Right lobe of liver (tissue), 6 donors: ENCODE results near the gene CCNI2. TPM values are rescaled to one million over a fixed set of nuclear protein-coding genes. Genes with fewer than 3 reads are reported as not detected.

ENCODE experiments used
- ATAC-seq, 4 donors: fragments of 200-7000 bp; cut with Tn5 transposase; one replicate each; pipeline ENCODE4 v1.9.1; 2020; ENCODE audit warnings: mild to moderate bottlenecking in 4 of 4, moderate library complexity in 4 of 4
- DNase-seq, 3 donors: peaks; one replicate each; pipeline ENCODE4 v3.0.0-alpha.2; 2020
- H3K27ac ChIP-seq, 3 donors: fragments of 200-600 bp; one replicate each; pipeline ENCODE4 v1.8.0; 2022
- H3K27me3 ChIP-seq, 2 donors: fragments of 200-600 bp; one replicate each; pipeline ENCODE4 v1.8.0; 2022
- H3K36me3 ChIP-seq, 4 donors: fragments of 200-600 bp; sonication (generic) in 1 of 4; one replicate each; pipeline versions ENCODE4 v1.5.1 to v1.8.0; 2017 to 2022; ENCODE audit warnings: control low read depth in 1 of 4
- H3K4me1 ChIP-seq, 4 donors: fragments of 200-600 bp; sonication (generic) in 1 of 4; one replicate each; pipeline versions ENCODE4 v1.5.1 to v1.8.0; 2017 to 2022; ENCODE audit warnings: control low read depth in 1 of 4
- H3K4me3 ChIP-seq, 3 donors: fragments of 200-600 bp; one replicate each; pipeline ENCODE4 v1.8.0; 2022
- H3K9me3 ChIP-seq, 4 donors: fragments of 200-600 bp; sonication (generic) in 1 of 4; one replicate each; pipeline versions ENCODE4 v1.5.1 to v1.8.0; 2017 to 2022; ENCODE audit warnings: control low read depth in 1 of 4
- POLR2A ChIP-seq: fragments of 450-650 bp; IDR thresholded peaks from one replicate; pipeline ENCODE4 v1.6.1; 2017; ENCODE audit warnings: antibody characterized with exemption, mild to moderate bottlenecking
- WGBS: methylation state at CpG from one replicate; pipeline ENCODE4 v1.1.6; 2018; ENCODE audit warnings: low coverage, low lambda C conversion rate; ENCODE audit not compliant: insufficient coverage; ENCODE audit errors: missing lambda C conversion rate; 5-methylcytosine and 5-hydroxymethylcytosine counted together
- intact Hi-C, 2 donors: fragments of 100-400 bp; cut with DNase I; formaldehyde crosslinking; loops; one replicate each; pipeline versions ENCODE4 v1.11.2 to v1.14.1; 2022
- total RNA-seq, 6 experiments: library from RNA; depleted of rRNA in 2 of 6; stranded (reverse); fragments of >200 nt in 2 of 6; fragmentation: NEBNext Ultra II Directional in 3 of 6; extraction: Animal tissue kit (Norgen Biotek cat#: 25700) in 3 of 6; gene quantifications; one replicate each; pipeline versions ENCODE4 v1.1.0 to v1.2.4, GENCODE V29; 2016 to 2023
- TF ChIP-seq, protein P1 (sequence below), 4 donors: fragments of 200-600 bp in 3 of 4; fragments of 450-650 bp in 1 of 4; IDR thresholded peaks; one replicate each; pipeline versions ENCODE4 v1.5.1 to v1.8.0; 2016 to 2022; ENCODE audit warnings: antibody characterized with exemption in 4 of 4, mild to moderate bottlenecking in 2 of 4
- donor health status: DM: no; HTN: yes; CAD: no.
- donor health status: DM: no; HTN: no; CAD: no.
- donor health status: DM: no; HTN: no; CAD: no.
- donor health status: DM: no; HTN: yes; CAD: no.
- donor health status: DM: no; HTN: yes; CAD: no.

The CCNI2 gene
- total RNA-seq, 6 experiments from 2014 or later, result 0.11 TPM; not detected in 5

DNA sequence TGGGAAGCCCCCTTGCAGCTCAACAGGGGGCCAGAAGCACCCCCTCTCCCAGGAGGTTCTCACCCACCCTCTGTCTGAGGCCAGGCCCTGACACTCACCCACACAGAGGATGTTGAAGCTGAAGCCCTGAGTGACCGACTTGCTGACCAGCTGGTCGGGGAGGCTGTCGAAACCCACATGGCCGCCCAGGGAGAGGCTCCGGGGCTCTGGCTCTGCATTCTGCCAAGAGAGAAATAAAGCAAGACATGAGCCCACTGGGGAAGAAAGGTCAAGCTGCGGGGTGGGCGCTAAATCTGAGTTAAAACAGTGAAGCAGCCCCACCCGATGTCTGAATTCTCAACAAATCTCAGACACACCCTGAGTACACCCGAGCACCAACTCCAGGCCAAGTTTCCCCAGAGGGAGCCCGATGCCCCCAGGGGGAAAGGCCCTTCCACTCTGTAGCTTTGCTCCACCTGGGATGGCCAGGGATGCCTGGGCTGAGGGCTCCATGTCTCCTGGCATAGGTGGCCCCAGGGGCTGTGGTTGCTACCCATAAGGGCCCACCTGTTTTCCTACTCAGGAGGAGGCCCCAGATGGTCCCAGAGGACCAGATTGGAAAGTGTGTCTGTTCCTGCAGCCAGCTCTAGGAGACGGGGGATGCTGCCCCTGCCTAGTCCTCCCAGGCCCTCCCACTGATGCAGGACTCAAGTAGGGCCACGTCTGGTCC is 18.2 kb downstream of the CCNI2 start:
- ATAC-seq (no peak), DNase-seq (no peak)
- no peaks in the 10 kb centered on the region for H3K27me3 ChIP-seq
- 81% methylated on average over 4 of the region's 12 CpGs for WGBS
- no peak overlapping the region for H3K4me3 ChIP-seq
- no peak overlapping the region for H3K27ac ChIP-seq
- peaks cover 0 to 8% (median 3%) of the 10 kb centered on the region in 4 donors for H3K36me3 ChIP-seq
- H3K4me1 ChIP-seq, result no peaks in the 10 kb centered on the region
- no peaks in the 10 kb centered on the region for H3K9me3 ChIP-seq
- intact Hi-C loops, result no loop called here
- TF ChIP-seq, protein P1, sequence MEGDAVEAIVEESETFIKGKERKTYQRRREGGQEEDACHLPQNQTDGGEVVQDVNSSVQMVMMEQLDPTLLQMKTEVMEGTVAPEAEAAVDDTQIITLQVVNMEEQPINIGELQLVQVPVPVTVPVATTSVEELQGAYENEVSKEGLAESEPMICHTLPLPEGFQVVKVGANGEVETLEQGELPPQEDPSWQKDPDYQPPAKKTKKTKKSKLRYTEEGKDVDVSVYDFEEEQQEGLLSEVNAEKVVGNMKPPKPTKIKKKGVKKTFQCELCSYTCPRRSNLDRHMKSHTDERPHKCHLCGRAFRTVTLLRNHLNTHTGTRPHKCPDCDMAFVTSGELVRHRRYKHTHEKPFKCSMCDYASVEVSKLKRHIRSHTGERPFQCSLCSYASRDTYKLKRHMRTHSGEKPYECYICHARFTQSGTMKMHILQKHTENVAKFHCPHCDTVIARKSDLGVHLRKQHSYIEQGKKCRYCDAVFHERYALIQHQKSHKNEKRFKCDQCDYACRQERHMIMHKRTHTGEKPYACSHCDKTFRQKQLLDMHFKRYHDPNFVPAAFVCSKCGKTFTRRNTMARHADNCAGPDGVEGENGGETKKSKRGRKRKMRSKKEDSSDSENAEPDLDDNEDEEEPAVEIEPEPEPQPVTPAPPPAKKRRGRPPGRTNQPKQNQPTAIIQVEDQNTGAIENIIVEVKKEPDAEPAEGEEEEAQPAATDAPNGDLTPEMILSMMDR (IDR thresholded peaks at IDR 0.05), result no peak
- no peak for TF ChIP-seq POLR2A

DNA sequence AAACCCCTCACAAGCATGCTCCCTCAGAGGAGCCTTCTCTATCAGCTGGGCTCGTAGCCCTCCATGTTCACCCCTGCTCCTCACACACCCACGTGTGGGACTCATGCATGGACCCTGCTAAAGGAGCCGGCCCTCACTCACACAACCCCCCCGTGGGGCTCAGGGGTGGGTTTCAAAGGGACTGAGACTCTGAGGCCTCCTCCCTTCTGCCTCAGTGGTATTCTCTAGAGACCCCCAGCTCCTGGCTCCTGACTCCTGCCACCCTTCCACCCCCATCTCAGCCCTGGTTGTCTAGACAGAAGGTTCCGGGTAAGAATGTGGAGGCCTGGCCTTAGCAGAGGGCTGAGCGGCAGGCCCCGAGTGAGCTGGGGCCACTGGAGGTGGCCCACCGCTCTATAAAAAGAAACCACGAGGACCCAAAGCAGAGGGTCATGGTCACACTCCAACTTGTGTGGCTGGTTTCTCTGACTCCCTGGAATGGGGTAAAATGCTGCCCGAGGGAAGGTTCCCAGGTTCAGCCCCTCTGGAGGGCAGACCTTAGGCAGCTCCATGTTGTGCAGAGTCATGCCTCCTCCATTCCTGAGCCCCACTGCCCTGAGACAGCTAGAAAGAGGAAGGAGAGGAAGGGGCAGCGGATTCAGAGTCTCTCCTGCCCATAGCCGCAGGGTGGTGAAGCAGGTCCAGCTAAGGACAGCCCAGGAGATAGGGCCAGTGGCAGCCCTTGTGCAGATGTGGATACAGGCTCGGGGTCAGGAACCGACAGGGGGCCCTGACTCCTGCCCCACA is 19.0 kb downstream of the CCNI2 start:
- no peaks in the 10 kb centered on the region for H3K27me3 ChIP-seq
- H3K27ac ChIP-seq, result no peak overlapping the region
- TF ChIP-seq POLR2A, result no peak
- TF ChIP-seq, protein P1 (IDR thresholded peaks at IDR 0.05), result no peak
- H3K4me3 ChIP-seq, result no peak overlapping the region
- no peaks in the 10 kb centered on the region for H3K4me1 ChIP-seq
- peaks cover 0 to 8% (median 3%) of the 10 kb centered on the region in 4 donors for H3K36me3 ChIP-seq
- intact Hi-C loops, result no loop called here
- ATAC-seq (no peak), DNase-seq (no peak)
- WGBS, result 85% methylated on average over 7 of the region's 14 CpGs
- H3K9me3 ChIP-seq, result no peaks in the 10 kb centered on the region

DNA sequence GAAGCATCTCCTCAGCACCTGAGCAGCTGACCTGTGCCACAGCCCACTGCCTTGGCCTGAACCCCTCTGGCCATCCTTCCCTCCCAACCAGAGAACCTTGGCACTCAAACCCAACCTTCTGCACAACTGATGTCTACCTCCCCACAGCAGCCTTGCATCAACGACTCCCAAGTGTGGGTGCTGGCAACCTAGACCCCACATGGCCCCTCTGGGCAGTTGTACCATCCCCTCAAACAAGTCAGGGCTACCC is 19.5 kb downstream of the CCNI2 start:
- TF ChIP-seq, protein P1 (IDR thresholded peaks at IDR 0.05), result no peak
- TF ChIP-seq POLR2A, result no peak
- no peak for ATAC-seq
- no peaks in the 10 kb centered on the region for H3K4me1 ChIP-seq
- no peak for DNase-seq
- H3K27ac ChIP-seq, result no peak overlapping the region
- no peak overlapping the region for H3K4me3 ChIP-seq
- intact Hi-C loops, result no loop called here
- WGBS, result no CpG with 5 or more reads among the region's 1 CpG
- no peaks in the 10 kb centered on the region for H3K27me3 ChIP-seq
- H3K9me3 ChIP-seq, result no peaks in the 10 kb centered on the region
- peaks cover 0 to 8% (median 3%) of the 10 kb centered on the region in 4 donors for H3K36me3 ChIP-seq

DNA sequence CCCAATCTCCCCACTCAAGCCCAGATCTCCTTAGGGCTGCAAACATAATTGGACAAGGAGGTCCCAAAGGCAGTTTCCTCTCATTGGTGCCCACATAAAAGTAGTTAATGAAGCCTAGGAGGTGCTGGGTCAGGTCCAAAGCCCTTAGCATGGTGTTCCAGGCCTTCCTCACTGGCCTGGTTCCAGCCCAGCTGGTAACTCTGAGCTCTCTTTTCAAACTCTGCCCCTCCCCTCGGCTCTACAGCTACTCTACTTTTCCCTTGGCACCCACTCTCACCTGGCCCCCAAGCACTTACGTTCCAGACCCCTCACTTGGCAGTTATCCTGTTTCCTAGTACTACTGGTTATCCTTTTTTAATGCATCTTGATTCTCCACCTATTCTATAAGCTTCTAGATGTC is 19.9 kb downstream of the CCNI2 start:
- DNase-seq (no peak), ATAC-seq (no peak)
- no peaks in the 10 kb centered on the region for H3K4me1 ChIP-seq
- peaks cover 0 to 8% (median 3%) of the 10 kb centered on the region in 4 donors for H3K36me3 ChIP-seq
- no peak overlapping the region for H3K4me3 ChIP-seq
- no peaks in the 10 kb centered on the region for H3K9me3 ChIP-seq
- intact Hi-C loops, result no loop called here
- no peak for TF ChIP-seq POLR2A
- TF ChIP-seq, protein P1 (IDR thresholded peaks at IDR 0.05), result no peak
- 100% methylated on average over 2 of the region's 2 CpGs for WGBS
- no peaks in the 10 kb centered on the region for H3K27me3 ChIP-seq
- no peak overlapping the region for H3K27ac ChIP-seq
